ENCODE results near the gene DENND6B. TPM values are rescaled to one million over a fixed set of nuclear protein-coding genes. Genes with fewer than 3 reads are reported as not detected.
A peak's percentile ranks its signal among the peaks of the same experiment; 100 is the strongest.

DENND6B gene
- total RNA-seq, 4 donors from 2014 or later: 2.9 to 15.5 (median 8.0) TPM

DNA sequence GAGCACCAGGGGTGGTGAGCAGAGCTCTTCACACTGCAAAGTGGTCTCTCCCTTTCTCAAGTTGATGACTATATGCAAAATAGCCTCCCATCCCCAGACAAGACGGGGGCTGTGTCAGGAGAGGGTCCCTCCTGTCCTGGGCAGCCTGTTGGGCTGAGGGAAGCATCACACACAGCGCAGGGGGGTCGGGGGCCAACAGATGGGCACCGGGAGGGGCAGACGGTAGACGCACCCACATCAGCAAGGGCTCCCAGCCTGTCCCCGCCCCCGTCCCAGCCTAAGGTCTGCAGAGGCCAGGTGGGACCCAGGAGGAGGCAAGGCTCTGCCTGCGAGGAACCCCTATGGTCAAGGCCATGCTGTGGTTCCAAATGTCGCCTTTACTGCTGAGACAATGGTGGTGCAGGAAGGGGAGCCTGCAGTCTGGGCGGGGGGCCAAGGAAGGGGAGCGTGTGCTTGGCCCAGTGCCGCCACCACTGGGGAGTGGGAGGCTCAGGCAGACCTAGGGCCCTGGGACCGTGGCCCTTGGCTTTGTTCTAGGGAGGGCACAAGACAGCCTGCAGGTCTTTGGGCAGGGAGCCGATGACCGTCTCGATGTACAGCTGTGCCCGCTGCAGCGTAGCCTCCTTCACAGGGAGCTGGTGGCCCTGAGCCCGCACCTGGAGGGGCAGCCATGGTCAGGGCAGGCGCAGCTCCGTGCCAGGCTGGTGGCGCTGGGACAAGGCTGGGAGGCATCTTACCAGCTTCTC is 15.0 kb downstream of the DENND6B start:
- no peak for TF ChIP-seq POLR2A (IDR thresholded peaks at IDR 0.05)
- TF ChIP-seq, protein P1, sequence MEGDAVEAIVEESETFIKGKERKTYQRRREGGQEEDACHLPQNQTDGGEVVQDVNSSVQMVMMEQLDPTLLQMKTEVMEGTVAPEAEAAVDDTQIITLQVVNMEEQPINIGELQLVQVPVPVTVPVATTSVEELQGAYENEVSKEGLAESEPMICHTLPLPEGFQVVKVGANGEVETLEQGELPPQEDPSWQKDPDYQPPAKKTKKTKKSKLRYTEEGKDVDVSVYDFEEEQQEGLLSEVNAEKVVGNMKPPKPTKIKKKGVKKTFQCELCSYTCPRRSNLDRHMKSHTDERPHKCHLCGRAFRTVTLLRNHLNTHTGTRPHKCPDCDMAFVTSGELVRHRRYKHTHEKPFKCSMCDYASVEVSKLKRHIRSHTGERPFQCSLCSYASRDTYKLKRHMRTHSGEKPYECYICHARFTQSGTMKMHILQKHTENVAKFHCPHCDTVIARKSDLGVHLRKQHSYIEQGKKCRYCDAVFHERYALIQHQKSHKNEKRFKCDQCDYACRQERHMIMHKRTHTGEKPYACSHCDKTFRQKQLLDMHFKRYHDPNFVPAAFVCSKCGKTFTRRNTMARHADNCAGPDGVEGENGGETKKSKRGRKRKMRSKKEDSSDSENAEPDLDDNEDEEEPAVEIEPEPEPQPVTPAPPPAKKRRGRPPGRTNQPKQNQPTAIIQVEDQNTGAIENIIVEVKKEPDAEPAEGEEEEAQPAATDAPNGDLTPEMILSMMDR (IDR thresholded peaks at IDR 0.05): no peak
- DNase-seq: no peak
- Histone ChIP-seq H3K4me1 (peaks cover 0 to 17% of the 10 kb centered on the region in 2 donors), H3K36me3 (no peaks in the 10 kb centered on the region), H3K9me3 (no peaks in the 10 kb centered on the region), H3K4me3 (no peak overlapping the region), H3K27ac (no peak overlapping the region), H3K27me3 (no peaks in the 10 kb centered on the region)
- intact Hi-C loops (cut with DNase I; ENCODE audit: low total_unique reads): no loop called here

DNA sequence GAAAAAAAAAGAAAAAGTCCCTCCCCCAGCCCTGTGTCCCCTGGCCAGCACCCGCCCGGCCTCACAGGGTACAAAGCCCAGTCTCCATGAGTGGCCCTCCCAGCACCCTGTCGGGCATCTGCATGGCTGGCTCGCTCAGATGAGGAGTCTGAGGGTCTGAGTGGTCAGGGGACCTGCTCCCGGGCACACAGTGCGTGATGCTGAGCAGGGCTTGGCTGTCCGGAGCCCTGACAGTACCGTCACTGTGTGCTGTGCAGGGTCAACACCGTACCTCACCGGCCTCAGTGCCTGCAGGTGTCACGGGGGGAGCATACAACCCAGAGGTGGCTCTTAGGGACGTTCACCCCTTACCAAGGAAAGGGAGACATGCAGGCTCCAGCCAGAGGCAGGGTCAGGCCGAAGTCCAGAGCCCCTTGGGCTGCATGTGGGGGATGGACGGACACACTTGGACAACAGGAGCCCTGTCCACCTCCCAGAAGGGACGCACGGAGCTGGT is 15.8 kb downstream of the DENND6B start:
- DNase-seq: no peak
- Histone ChIP-seq H3K9me3 (no peaks in the 10 kb centered on the region), H3K36me3 (no peaks in the 10 kb centered on the region), H3K27ac (no peak overlapping the region), H3K4me3 (no peak overlapping the region), H3K4me1 (peaks cover 0 to 17% of the 10 kb centered on the region in 2 donors), H3K27me3 (no peaks in the 10 kb centered on the region)
- TF ChIP-seq, protein P1 (IDR thresholded peaks at IDR 0.05): no peak
- no peak for TF ChIP-seq POLR2A (IDR thresholded peaks at IDR 0.05)
- intact Hi-C loops (cut with DNase I; ENCODE audit: low total_unique reads): no loop called here

DNA sequence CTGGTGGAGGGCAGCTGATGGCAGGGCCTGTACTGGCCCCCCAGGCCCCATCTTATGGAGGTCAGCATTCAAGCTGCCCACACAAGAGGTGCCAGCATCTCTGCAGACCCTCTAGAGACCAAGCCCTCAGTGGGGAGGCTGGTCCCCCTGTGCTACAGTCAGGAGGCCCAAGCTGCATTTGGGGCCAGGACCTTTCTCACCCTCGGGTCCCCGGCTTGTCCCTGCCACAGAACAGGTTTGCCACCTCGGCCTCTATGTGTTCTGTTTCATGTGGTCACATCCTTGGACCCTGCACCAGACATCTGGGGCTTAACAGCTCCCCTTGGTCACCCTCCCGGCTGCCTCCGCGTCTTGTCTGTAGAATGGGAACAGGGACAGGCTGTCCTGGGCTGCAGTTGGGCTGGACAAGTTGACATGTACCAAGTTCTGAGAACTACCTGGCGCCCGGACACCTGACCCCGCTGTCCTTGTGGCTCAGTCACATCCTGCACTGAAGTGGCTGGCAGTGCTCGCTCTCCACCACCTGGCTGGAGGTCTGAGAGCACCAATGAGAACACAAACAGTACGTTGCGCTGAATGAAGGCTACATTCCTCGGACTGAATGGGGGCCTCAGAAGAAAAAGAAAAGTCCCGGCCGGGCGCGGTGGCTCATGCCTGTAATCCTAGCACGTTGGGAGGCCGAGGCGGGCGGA is 16.6 kb downstream of the DENND6B start:
- H3K27ac ChIP-seq: peak overlapping the region; percentile 85 to 94
- no peaks in the 10 kb centered on the region for H3K36me3 ChIP-seq
- H3K4me3 ChIP-seq: no peak overlapping the region
- H3K27me3 ChIP-seq: no peaks in the 10 kb centered on the region
- intact Hi-C loops (cut with DNase I; ENCODE audit: low total_unique reads): no loop called here
- TF ChIP-seq, protein P1 (IDR thresholded peaks at IDR 0.05): no peak
- TF ChIP-seq POLR2A (IDR thresholded peaks at IDR 0.05): no peak
- no peaks in the 10 kb centered on the region for H3K9me3 ChIP-seq
- DNase-seq: peak in 1 of 2 donors; percentile 17
- peaks cover 1 to 21% of the 10 kb centered on the region in 2 donors for H3K4me1 ChIP-seq

DNA sequence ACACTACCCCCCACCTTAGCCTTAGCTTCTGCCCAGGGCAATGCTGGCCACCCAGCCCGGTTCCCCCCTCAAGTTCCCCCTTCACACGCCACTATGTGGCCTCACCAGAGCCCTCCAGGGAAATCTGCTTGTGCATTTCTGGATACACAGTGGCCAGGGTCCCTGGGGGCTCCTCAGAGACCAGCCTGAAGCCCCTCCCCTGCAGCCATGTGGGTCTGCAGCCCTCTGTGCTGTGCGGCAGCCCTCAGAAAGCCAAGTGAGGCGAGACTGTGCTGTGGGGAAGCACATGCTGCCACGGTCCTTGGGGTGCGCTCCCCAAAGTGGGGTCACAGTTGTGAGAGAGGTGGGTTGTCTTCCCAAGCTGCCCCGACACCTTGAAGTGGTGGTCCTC is 17.2 kb downstream of the DENND6B start:
- intact Hi-C loops (cut with DNase I; ENCODE audit: low total_unique reads): no loop called here
- H3K27me3 ChIP-seq: no peaks in the 10 kb centered on the region
- no peak overlapping the region for H3K4me3 ChIP-seq
- DNase-seq: peak in 1 of 2 donors; percentile 13
- no peaks in the 10 kb centered on the region for H3K9me3 ChIP-seq
- no peak for TF ChIP-seq POLR2A (IDR thresholded peaks at IDR 0.05)
- TF ChIP-seq, protein P1 (IDR thresholded peaks at IDR 0.05): no peak
- H3K27ac ChIP-seq: peak overlapping the region; percentile 85 to 94
- H3K36me3 ChIP-seq: no peaks in the 10 kb centered on the region
- H3K4me1 ChIP-seq: peaks cover 7 to 27% of the 10 kb centered on the region in 2 donors
